ENCODE results near the gene SHLD1.

The SHLD1 gene

GRCh38 chr20:5884465-5885335 lies 134.5 kb downstream of the SHLD1 start:
- Histone ChIP-seq H3K9me3 (ENCODE audit: insufficient read depth, low read depth, low read length) (no peaks in the 10 kb centered on the region), H3K36me3 (ENCODE audit: insufficient read depth, low read length) (no peaks in the 10 kb centered on the region), H3K4me1 (ENCODE audit: insufficient read depth, low read length) (peaks cover 9% of the 10 kb centered on the region; the same call in 1 of the 2 replicates), H3K9ac (ENCODE audit: low read depth, low read length) (no peak overlapping the region), H3K27ac (ENCODE audit: low read depth, low read length) (no peak overlapping the region), H3K4me3 (ENCODE audit: low read length) (no peak overlapping the region), H3K27me3 (ENCODE audit: insufficient read depth, low read length) (no peaks in the 10 kb centered on the region)
- 95% methylated on average over 8 of the region's 8 CpGs for WGBS

DNA sequence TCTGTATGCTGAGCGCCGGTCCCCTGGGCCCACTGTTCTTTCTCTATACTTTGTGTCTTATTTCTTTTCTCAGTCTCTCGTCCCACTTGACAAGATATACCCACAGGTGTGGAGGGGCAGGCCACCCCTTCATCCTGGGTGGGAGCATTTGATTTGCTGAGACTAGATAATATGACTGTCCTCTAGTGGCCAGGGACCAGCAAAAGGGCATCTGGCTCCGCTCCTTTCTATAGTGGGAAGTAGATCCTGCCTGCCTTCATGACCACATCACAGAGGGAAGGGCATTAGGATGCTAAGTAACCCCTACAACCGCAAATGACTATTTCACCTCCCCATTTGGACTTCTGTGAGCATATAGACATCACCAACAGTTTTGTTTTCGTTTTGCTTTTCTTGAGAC lies 135.7 kb downstream of the SHLD1 start:
- Histone ChIP-seq H3K27ac (ENCODE audit: low read depth, low read length) (no peak overlapping the region), H3K9ac (ENCODE audit: low read depth, low read length) (no peak overlapping the region), H3K4me1 (ENCODE audit: insufficient read depth, low read length) (peaks cover 9% of the 10 kb centered on the region; the same call in 1 of the 2 replicates), H3K9me3 (ENCODE audit: insufficient read depth, low read depth, low read length) (no peaks in the 10 kb centered on the region), H3K27me3 (ENCODE audit: insufficient read depth, low read length) (no peaks in the 10 kb centered on the region), H3K36me3 (ENCODE audit: insufficient read depth, low read length) (no peaks in the 10 kb centered on the region), H3K4me3 (ENCODE audit: low read length) (no peak overlapping the region)
- 84% methylated on average over 5 of the region's 6 CpGs for WGBS

GRCh38 chr20:5886788-5887187 lies 136.6 kb downstream of the SHLD1 start:
- Histone ChIP-seq H3K4me1 (ENCODE audit: insufficient read depth, low read length) (peaks cover 7% of the 10 kb centered on the region; the same call in 1 of the 2 replicates), H3K27ac (ENCODE audit: low read depth, low read length) (no peak overlapping the region), H3K9me3 (ENCODE audit: insufficient read depth, low read depth, low read length) (no peaks in the 10 kb centered on the region), H3K9ac (ENCODE audit: low read depth, low read length) (no peak overlapping the region), H3K4me3 (ENCODE audit: low read length) (no peak overlapping the region), H3K27me3 (ENCODE audit: insufficient read depth, low read length) (no peaks in the 10 kb centered on the region), H3K36me3 (ENCODE audit: insufficient read depth, low read length) (no peaks in the 10 kb centered on the region)
- 88% methylated on average over 4 of the region's 4 CpGs for WGBS

- 92% methylated on average over 5 of the region's 5 CpGs for WGBS
- H3K9me3 ChIP-seq (ENCODE audit: insufficient read depth, low read depth, low read length): no peaks in the 10 kb centered on the region
These were observed 137.2 kb downstream of the SHLD1 start for GRCh38 chr20:5887386-5887785.

GRCh38 chr20:5888041-5888440 lies 137.8 kb downstream of the SHLD1 start:
- Histone ChIP-seq H3K9me3 (ENCODE audit: insufficient read depth, low read depth, low read length) (no peaks in the 10 kb centered on the region), H3K4me3 (ENCODE audit: low read length) (no peak overlapping the region)
- WGBS: 92% methylated on average over 1 of the region's 1 CpG

More at GRCh38 chr20:5887386-5887785, 137.2 kb downstream of the SHLD1 start:
- Histone ChIP-seq H3K36me3 (ENCODE audit: insufficient read depth, low read length) (no peaks in the 10 kb centered on the region), H3K27me3 (ENCODE audit: insufficient read depth, low read length) (no peaks in the 10 kb centered on the region), H3K4me3 (ENCODE audit: low read length) (no peak overlapping the region), H3K9ac (ENCODE audit: low read depth, low read length) (no peak overlapping the region), H3K4me1 (ENCODE audit: insufficient read depth, low read length) (0 out of 2 replicates have a peak, but pooled peaks cover 1% of the 10 kb centered on the region), H3K27ac (ENCODE audit: low read depth, low read length) (no peak overlapping the region)

DNA sequence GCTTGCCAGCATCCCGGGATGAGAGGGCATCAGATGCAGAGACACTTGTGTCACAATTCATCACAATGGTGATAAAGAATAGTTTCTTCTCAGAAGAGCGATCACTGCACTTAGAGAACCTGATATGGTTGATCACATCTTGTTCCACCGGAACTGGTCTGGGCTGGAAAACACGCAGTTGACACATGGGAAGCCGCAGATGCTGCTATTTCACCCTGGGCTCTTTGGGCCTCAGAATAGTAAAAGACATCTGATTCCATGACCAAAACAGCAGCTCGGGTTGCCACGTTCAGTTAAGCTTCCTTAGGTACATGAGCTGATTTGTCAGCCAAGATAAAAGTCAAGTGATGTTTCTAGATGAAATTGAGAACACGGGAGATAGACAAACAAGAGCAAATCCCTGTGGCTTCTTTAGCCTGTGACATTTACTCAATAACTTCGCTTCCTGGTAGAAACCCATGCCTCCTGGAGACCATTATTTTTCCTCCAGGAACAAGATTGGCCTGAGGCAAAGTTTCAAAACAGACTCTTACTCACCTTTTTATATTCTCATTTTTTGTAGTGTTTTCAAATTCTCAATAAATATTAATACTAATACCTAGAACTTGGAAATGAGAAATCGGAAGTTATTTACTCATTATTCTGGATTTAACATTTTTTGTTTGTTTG lies 140.7 kb downstream of the SHLD1 start:
- Histone ChIP-seq H3K36me3 (ENCODE audit: insufficient read depth, low read length) (no peaks in the 10 kb centered on the region), H3K9ac (ENCODE audit: low read depth, low read length) (no peak overlapping the region), H3K27me3 (ENCODE audit: insufficient read depth, low read length) (no peaks in the 10 kb centered on the region), H3K27ac (ENCODE audit: low read depth, low read length) (no peak overlapping the region), H3K9me3 (ENCODE audit: insufficient read depth, low read depth, low read length) (no peaks in the 10 kb centered on the region), H3K4me1 (ENCODE audit: insufficient read depth, low read length) (no peaks in the 10 kb centered on the region), H3K4me3 (ENCODE audit: low read length) (no peak overlapping the region)
- 92% methylated on average over 10 of the region's 10 CpGs for WGBS

More at GRCh38 chr20:5888041-5888440, 137.8 kb downstream of the SHLD1 start:
- Histone ChIP-seq H3K27ac (ENCODE audit: low read depth, low read length) (no peak overlapping the region), H3K9ac (ENCODE audit: low read depth, low read length) (no peak overlapping the region), H3K36me3 (ENCODE audit: insufficient read depth, low read length) (no peaks in the 10 kb centered on the region), H3K27me3 (ENCODE audit: insufficient read depth, low read length) (no peaks in the 10 kb centered on the region), H3K4me1 (ENCODE audit: insufficient read depth, low read length) (no peaks in the 10 kb centered on the region)

DNA sequence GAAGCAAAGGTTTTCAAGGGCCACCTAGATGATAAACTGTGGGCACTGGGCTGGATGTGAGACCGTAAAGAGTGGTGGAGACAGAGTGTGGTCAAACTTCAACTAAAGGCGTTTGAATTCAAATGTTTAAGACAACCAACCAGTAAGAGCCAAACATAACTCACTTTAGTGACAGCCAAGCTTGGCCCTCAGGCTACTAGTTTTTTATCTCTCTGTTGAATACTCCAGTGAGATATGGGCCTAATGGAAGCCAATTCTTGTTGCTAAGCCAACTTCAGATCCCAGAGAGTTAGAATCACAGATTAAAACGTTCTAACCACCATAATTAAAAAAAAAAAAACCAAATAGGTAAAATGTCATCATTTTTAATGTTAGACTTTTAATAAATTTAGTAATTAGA lies 142.9 kb downstream of the SHLD1 start:
- no peak overlapping the region for H3K9ac ChIP-seq (ENCODE audit: low read depth, low read length)
- 93% methylated on average over 2 of the region's 3 CpGs for WGBS
- H3K27ac ChIP-seq (ENCODE audit: low read depth, low read length): no peak overlapping the region
- H3K9me3 ChIP-seq (ENCODE audit: insufficient read depth, low read depth, low read length): no peaks in the 10 kb centered on the region
- H3K4me1 ChIP-seq (ENCODE audit: insufficient read depth, low read length): no peaks in the 10 kb centered on the region
- no peaks in the 10 kb centered on the region for H3K36me3 ChIP-seq (ENCODE audit: insufficient read depth, low read length)
- no peaks in the 10 kb centered on the region for H3K27me3 ChIP-seq (ENCODE audit: insufficient read depth, low read length)
- no peak overlapping the region for H3K4me3 ChIP-seq (ENCODE audit: low read length)

DNA sequence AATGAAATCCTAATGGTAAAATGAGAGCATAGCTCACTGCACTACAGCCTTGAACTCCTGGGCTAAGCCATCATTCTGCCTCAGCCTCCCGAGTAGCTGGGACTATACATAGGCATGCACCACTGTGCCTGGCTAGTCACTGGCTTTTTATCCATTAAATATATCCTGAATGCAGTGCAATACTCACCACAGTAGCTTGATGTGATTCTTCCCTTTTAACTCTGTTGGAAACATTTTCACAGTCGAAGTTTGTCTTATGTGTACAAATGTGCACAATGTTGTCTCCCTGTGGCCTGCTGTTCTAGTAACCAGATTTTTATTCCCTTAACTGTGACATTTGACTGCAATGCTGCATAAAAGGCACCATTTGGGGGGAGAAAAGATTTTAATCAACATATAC lies 143.4 kb downstream of the SHLD1 start:
- Histone ChIP-seq H3K4me3 (ENCODE audit: low read length) (no peak overlapping the region), H3K27ac (ENCODE audit: low read depth, low read length) (no peak overlapping the region), H3K36me3 (ENCODE audit: insufficient read depth, low read length) (no peaks in the 10 kb centered on the region), H3K9me3 (ENCODE audit: insufficient read depth, low read depth, low read length) (no peaks in the 10 kb centered on the region), H3K4me1 (ENCODE audit: insufficient read depth, low read length) (no peaks in the 10 kb centered on the region), H3K27me3 (ENCODE audit: insufficient read depth, low read length) (no peaks in the 10 kb centered on the region), H3K9ac (ENCODE audit: low read depth, low read length) (no peak overlapping the region)
- 92% methylated on average over 2 of the region's 2 CpGs for whole genome bisulfite sequencing

- H3K4me3 ChIP-seq (ENCODE audit: low read length): no peak overlapping the region
- no peaks in the 10 kb centered on the region for H3K9me3 ChIP-seq (ENCODE audit: insufficient read depth, low read depth, low read length)
- no peaks in the 10 kb centered on the region for H3K27me3 ChIP-seq (ENCODE audit: insufficient read depth, low read length)
- no peak overlapping the region for H3K27ac ChIP-seq (ENCODE audit: low read depth, low read length)
- H3K9ac ChIP-seq (ENCODE audit: low read depth, low read length): no peak overlapping the region
- no peaks in the 10 kb centered on the region for H3K4me1 ChIP-seq (ENCODE audit: insufficient read depth, low read length)
- no peaks in the 10 kb centered on the region for H3K36me3 ChIP-seq (ENCODE audit: insufficient read depth, low read length)
- WGBS: 88% methylated on average over 2 of the region's 2 CpGs
These were observed 145.4 kb downstream of the SHLD1 start for GRCh38 chr20:5895626-5896025.

GRCh38 chr20:5899444-5899843 lies 149.2 kb downstream of the SHLD1 start:
- no peak overlapping the region for H3K9ac ChIP-seq (ENCODE audit: low read depth, low read length)
- no peaks in the 10 kb centered on the region for H3K4me1 ChIP-seq (ENCODE audit: insufficient read depth, low read length)
- H3K4me3 ChIP-seq (ENCODE audit: low read length): no peak overlapping the region
- H3K27me3 ChIP-seq (ENCODE audit: insufficient read depth, low read length): no peaks in the 10 kb centered on the region
- 75% methylated on average over 1 of the region's 1 CpG for WGBS
- no peak overlapping the region for H3K27ac ChIP-seq (ENCODE audit: low read depth, low read length)
- H3K9me3 ChIP-seq (ENCODE audit: insufficient read depth, low read depth, low read length): no peaks in the 10 kb centered on the region
- H3K36me3 ChIP-seq (ENCODE audit: insufficient read depth, low read length): no peaks in the 10 kb centered on the region

GRCh38 chr20:5900908-5901307 lies 150.7 kb downstream of the SHLD1 start:
- H3K36me3 ChIP-seq (ENCODE audit: insufficient read depth, low read length): no peaks in the 10 kb centered on the region
- H3K9me3 ChIP-seq (ENCODE audit: insufficient read depth, low read depth, low read length): no peaks in the 10 kb centered on the region
- no peak overlapping the region for H3K4me3 ChIP-seq (ENCODE audit: low read length)
- WGBS: 90% methylated on average over 1 of the region's 1 CpG
- H3K27me3 ChIP-seq (ENCODE audit: insufficient read depth, low read length): no peaks in the 10 kb centered on the region
- H3K9ac ChIP-seq (ENCODE audit: low read depth, low read length): no peak overlapping the region
- H3K4me1 ChIP-seq (ENCODE audit: insufficient read depth, low read length): no peaks in the 10 kb centered on the region
- H3K27ac ChIP-seq (ENCODE audit: low read depth, low read length): no peak overlapping the region

Measured in HUES64 (cell line).